Umbilical cord (tissue), 2 donors: ENCODE results near the gene MRPL38. TPM values are rescaled to one million over a fixed set of nuclear protein-coding genes. Genes with fewer than 3 reads are reported as not detected.

Experiments used
- DNase-seq: peaks from one replicate; pipeline ENCODE4 v3.0.0-alpha.2; 2015; ENCODE audit warnings: low spot score
- total RNA-seq: library from RNA; depleted of rRNA; stranded (reverse); fragments of >200 nt; gene quantifications from one replicate; pipeline ENCODE4 v1.2.3, GENCODE V29; 2014; ENCODE audit warnings: low replicate concordance; ENCODE audit not compliant: insufficient read depth

MRPL38 gene
- total RNA-seq = 34.2 TPM

- DNase-seq = peak; percentile 93
Measured at GRCh38 chr17:75904749-75905521, at the start of gene MRPL38. Gene MRPL38, minus strand, starts transcription at chr17:75904884. Its CDS starts 9 bp downstream, at chr17:75904875.

- DNase-seq = no peak
Measured at GRCh38 chr17:75950855-75951554, 46.3 kb upstream of the MRPL38 start.

GRCh38 chr17:75950421-75950820 is 45.7 kb upstream of the MRPL38 start:
- DNase-seq = no peak

- DNase-seq = no peak
Measured at GRCh38 chr17:75945211-75945610, 40.5 kb upstream of the MRPL38 start.

- no peak for DNase-seq
Measured at GRCh38 chr17:75943491-75943890, 38.8 kb upstream of the MRPL38 start.

- no peak for DNase-seq
Measured at GRCh38 chr17:75942473-75942872, 37.8 kb upstream of the MRPL38 start.

- DNase-seq = no peak
Measured at GRCh38 chr17:75941442-75941819, 36.7 kb upstream of the MRPL38 start.

- DNase-seq = peak; percentile 97
Measured at GRCh38 chr17:75940727-75941441, 36.2 kb upstream of the MRPL38 start, which contains the start of gene FBF1. Gene FBF1, minus strand, starts transcription at chr17:75941042. Its CDS starts 2,893 bp downstream, at chr17:75938149.

- DNase-seq = no peak
Measured at GRCh38 chr17:75937652-75938051, 33.0 kb upstream of the MRPL38 start.

- DNase-seq = no peak
Measured at GRCh38 chr17:75933808-75934207, 29.1 kb upstream of the MRPL38 start.

GRCh38 chr17:75932852-75933251 is 28.2 kb upstream of the MRPL38 start:
- peak; percentile 20 for DNase-seq

- DNase-seq = no peak
Measured at GRCh38 chr17:75931062-75931461, 26.4 kb upstream of the MRPL38 start.

- DNase-seq = no peak
Measured at GRCh38 chr17:75927286-75927922, 22.7 kb upstream of the MRPL38 start.

GRCh38 chr17:75926456-75926855 is 21.8 kb upstream of the MRPL38 start:
- DNase-seq = no peak

GRCh38 chr17:75925912-75926311 is 21.2 kb upstream of the MRPL38 start:
- DNase-seq = no peak

- DNase-seq = no peak
Measured at GRCh38 chr17:75925103-75925502, 20.4 kb upstream of the MRPL38 start.

- no peak for DNase-seq
Measured at GRCh38 chr17:75922963-75923874, 18.5 kb upstream of the MRPL38 start.

- no peak for DNase-seq
Measured at GRCh38 chr17:75922173-75922961, 17.7 kb upstream of the MRPL38 start.

GRCh38 chr17:75921596-75921995 is 16.9 kb upstream of the MRPL38 start:
- no peak for DNase-seq

- DNase-seq = no peak
Measured at GRCh38 chr17:75920045-75920560, 15.4 kb upstream of the MRPL38 start.
